BLaER1 (cell line): ENCODE measurements around the gene CAV2.

Experiments used
- H3K27ac ChIP-seq: shearing (Covaris generic); formaldehyde crosslinking; 2 replicates; pipeline ENCODE4 v1.8.1; 2022
- H3K27me3 ChIP-seq: shearing (Covaris generic); formaldehyde crosslinking; 2 replicates; pipeline ENCODE4 v1.8.1; 2022
- H3K36me3 ChIP-seq: shearing (Covaris generic); formaldehyde crosslinking; 2 replicates; pipeline ENCODE4 v1.8.1; 2022
- H3K4me1 ChIP-seq: shearing (Covaris generic); formaldehyde crosslinking; 2 replicates; pipeline ENCODE4 v1.8.1; 2022
- H3K4me2 ChIP-seq: shearing (Covaris generic); formaldehyde crosslinking; 2 replicates; pipeline ENCODE4 v1.8.1; 2022
- H3K4me3 ChIP-seq: shearing (Covaris generic); formaldehyde crosslinking; 2 replicates; pipeline ENCODE4 v1.8.1; 2022
- H3K9ac ChIP-seq: shearing (Covaris generic); formaldehyde crosslinking; 2 replicates; pipeline ENCODE4 v1.8.1; 2022
- H3K9me3 ChIP-seq: shearing (Covaris generic); formaldehyde crosslinking; 2 replicates; pipeline ENCODE4 v1.8.1; 2022
- H4K20me1 ChIP-seq: shearing (Covaris generic); formaldehyde crosslinking; 2 replicates; pipeline ENCODE4 v1.8.1; 2022
- Cebpa-rat ChIP-seq: shearing (Covaris generic); IDR thresholded peaks from 2 replicates; pipeline ENCODE4 v1.8.1; 2022

Gene CAV2

DNA sequence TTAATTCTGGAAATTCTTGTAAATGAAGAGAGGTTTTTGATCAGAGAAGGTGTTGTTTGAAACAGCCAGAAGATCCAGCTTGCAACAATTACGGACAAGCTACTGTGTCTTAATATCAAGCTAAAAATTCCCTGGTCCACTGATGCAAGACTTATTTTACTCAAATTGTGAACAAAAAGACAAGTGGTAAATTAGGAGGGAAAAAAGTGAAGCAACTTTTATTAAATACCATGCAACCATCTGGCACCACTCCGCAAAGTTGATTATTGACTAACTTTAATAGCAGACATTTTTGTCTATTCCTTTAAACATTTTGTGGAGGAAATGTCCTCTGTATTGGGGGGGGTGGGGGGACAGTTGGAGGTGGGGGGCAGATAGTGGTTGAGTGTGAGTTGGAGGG lies 5.1 kb upstream of the CAV2 start:
- no peaks in the 10 kb centered on the region for H4K20me1 ChIP-seq
- H3K27ac ChIP-seq, result no peak overlapping the region
- TF ChIP-seq Cebpa-rat, result no peak
- H3K4me1 ChIP-seq, result no peaks in the 10 kb centered on the region
- H3K9me3 ChIP-seq, result peaks cover 6% of the 10 kb centered on the region
- no peaks in the 10 kb centered on the region for H3K36me3 ChIP-seq
- no peak overlapping the region for H3K9ac ChIP-seq
- no peak overlapping the region for H3K4me3 ChIP-seq
- no peaks in the 10 kb centered on the region for H3K27me3 ChIP-seq
- H3K4me2 ChIP-seq, result no peak overlapping the region

DNA sequence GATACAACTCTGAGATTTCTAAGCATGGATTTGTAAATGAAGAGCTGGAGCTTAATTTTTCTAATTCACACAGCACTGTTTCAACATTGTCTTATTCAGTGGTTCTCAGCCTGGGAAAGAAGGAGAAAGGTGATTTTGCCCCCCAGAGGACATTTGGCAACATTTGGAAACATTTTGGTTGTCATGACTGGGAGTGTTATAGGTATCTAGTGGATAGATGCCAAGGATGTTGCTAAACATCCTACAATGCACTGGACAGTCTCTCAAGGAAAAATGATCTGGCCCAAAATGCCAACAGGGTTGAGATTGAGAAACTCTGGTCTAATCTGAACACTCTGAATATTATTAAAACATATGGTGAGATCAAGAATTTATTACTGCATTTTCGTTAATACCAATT lies 3.8 kb upstream of the CAV2 start:
- TF ChIP-seq Cebpa-rat, result no peak
- Histone ChIP-seq H3K4me2 (no peak overlapping the region), H3K27ac (no peak overlapping the region), H3K36me3 (no peaks in the 10 kb centered on the region), H3K4me1 (no peaks in the 10 kb centered on the region), H3K9ac (no peak overlapping the region), H3K4me3 (no peak overlapping the region), H3K27me3 (no peaks in the 10 kb centered on the region), H4K20me1 (no peaks in the 10 kb centered on the region), H3K9me3 (peaks cover 15% of the 10 kb centered on the region)

- Histone ChIP-seq H3K9ac (no peak overlapping the region), H3K4me3 (no peak overlapping the region), H3K27me3 (no peaks in the 10 kb centered on the region), H3K27ac (no peak overlapping the region), H4K20me1 (no peaks in the 10 kb centered on the region), H3K9me3 (peaks cover 15% of the 10 kb centered on the region), H3K4me1 (no peaks in the 10 kb centered on the region), H3K4me2 (no peak overlapping the region), H3K36me3 (no peaks in the 10 kb centered on the region)
- no peak for TF ChIP-seq Cebpa-rat
Observed at GRCh38 chr7:116496653-116497052, 2.9 kb upstream of the CAV2 start.

DNA sequence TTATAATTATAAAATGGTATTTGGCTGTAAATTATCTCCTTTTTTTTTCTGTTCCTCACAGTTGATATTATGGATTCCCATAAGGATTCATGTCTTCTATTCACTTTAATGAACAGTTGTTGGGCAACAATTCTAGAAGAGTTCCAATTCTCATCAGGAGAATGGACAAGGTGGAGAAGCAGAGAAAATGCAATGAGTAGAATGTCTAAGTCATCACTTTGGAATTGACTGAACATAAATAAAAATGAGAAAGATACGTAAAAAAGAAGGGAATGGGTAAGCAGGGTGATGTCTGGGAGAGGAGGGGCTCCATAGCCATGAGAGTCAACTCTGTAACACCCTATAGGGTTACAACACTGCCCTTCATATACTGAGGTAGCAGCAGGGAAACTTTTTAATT lies 1.8 kb upstream of the CAV2 start:
- Histone ChIP-seq H3K27ac (no peak overlapping the region), H4K20me1 (no peaks in the 10 kb centered on the region), H3K27me3 (no peaks in the 10 kb centered on the region), H3K9ac (no peak overlapping the region), H3K4me2 (no peak overlapping the region), H3K4me3 (no peak overlapping the region), H3K36me3 (no peaks in the 10 kb centered on the region), H3K4me1 (no peaks in the 10 kb centered on the region), H3K9me3 (peaks cover 15% of the 10 kb centered on the region)
- TF ChIP-seq Cebpa-rat, result no peak

GRCh38 chr7:116500078-116500853 lies 728 bp downstream of the CAV2 start:
- no peak overlapping the region for H3K4me2 ChIP-seq
- no peak for TF ChIP-seq Cebpa-rat
- no peak overlapping the region for H3K9ac ChIP-seq
- no peak overlapping the region for H3K27ac ChIP-seq
- no peaks in the 10 kb centered on the region for H3K36me3 ChIP-seq
- H3K4me3 ChIP-seq, result no peak overlapping the region
- no peaks in the 10 kb centered on the region for H3K27me3 ChIP-seq
- no peaks in the 10 kb centered on the region for H4K20me1 ChIP-seq
- no peaks in the 10 kb centered on the region for H3K4me1 ChIP-seq
- H3K9me3 ChIP-seq, result peaks cover 15% of the 10 kb centered on the region

GRCh38 chr7:116501425-116502167 lies 2.1 kb downstream of the CAV2 start:
- H4K20me1 ChIP-seq, result no peaks in the 10 kb centered on the region
- H3K4me1 ChIP-seq, result no peaks in the 10 kb centered on the region
- TF ChIP-seq Cebpa-rat, result no peak
- peaks cover 15% of the 10 kb centered on the region for H3K9me3 ChIP-seq
- H3K9ac ChIP-seq, result no peak overlapping the region
- no peak overlapping the region for H3K4me3 ChIP-seq
- H3K27ac ChIP-seq, result no peak overlapping the region
- H3K4me2 ChIP-seq, result no peak overlapping the region
- H3K27me3 ChIP-seq, result no peaks in the 10 kb centered on the region
- no peaks in the 10 kb centered on the region for H3K36me3 ChIP-seq

DNA sequence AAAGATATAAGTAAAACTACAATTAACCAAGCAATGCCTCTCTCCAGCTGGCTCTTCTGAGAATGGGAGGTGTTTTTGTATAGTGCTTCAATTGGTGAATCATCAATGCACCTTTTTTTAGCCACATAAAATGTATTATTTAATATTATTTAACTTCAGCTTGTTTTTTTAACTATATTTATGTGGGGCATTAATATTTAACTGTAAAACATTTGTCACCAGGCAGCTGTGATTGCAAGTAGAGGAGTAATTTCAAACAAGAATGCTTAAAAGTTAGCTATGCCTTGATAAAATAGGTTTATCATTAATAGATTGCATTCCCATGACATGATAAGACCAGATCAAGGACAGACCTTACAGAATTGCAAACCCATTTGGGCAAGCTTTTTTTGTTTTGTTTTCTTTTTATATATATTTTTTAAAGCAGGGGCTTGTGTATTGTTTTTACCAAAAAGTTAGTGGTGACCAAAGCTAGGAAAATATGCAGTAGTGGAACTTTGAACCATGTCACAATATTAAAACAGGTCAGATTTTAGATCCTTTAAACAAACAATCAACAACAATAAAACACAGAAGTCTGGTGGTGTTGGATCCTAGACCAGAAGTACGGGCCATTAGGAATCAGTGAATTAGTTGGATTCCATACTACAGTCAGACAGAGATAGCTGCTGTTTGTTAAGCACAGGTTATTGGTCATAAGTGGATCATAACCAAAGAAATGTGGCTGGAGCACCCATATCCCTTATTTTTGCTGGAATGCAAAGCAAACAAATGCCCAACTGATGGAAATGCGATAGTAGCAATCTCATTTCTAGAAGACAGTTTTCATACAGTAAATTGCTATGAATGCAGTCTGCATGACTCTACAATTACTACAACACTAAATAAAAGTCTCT lies 2.9 kb downstream of the CAV2 start:
- no peaks in the 10 kb centered on the region for H3K4me1 ChIP-seq
- H4K20me1 ChIP-seq, result no peaks in the 10 kb centered on the region
- TF ChIP-seq Cebpa-rat, result no peak
- no peak overlapping the region for H3K27ac ChIP-seq
- no peak overlapping the region for H3K4me3 ChIP-seq
- H3K9ac ChIP-seq, result no peak overlapping the region
- H3K4me2 ChIP-seq, result no peak overlapping the region
- H3K36me3 ChIP-seq, result no peaks in the 10 kb centered on the region
- H3K9me3 ChIP-seq, result peaks cover 15% of the 10 kb centered on the region
- no peaks in the 10 kb centered on the region for H3K27me3 ChIP-seq

DNA sequence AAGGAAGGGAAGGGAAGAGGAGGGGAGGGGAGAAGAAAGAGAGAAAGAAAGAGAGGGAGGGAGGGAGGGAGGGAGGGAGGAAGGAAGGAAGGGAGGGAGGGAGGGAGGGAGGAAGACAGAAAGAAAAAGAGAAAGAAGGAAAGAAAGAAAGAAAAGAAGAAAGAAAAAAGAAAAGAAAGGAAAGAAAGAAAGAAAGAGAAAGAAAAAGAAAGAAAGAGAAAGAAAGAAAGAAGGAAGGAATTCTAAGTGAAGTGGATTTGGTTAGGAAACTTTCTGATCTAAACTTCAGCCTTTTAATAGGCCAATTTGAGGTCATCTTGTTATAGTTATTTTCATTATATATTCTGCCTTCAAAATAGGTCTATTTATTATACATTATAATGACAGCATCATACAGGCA lies 4.3 kb downstream of the CAV2 start:
- Histone ChIP-seq H3K27me3 (no peaks in the 10 kb centered on the region), H3K9ac (no peak overlapping the region), H3K4me3 (no peak overlapping the region), H3K27ac (no peak overlapping the region), H3K36me3 (no peaks in the 10 kb centered on the region), H4K20me1 (no peaks in the 10 kb centered on the region), H3K4me1 (no peaks in the 10 kb centered on the region), H3K4me2 (no peak overlapping the region), H3K9me3 (peaks cover 15% of the 10 kb centered on the region)
- no peak for TF ChIP-seq Cebpa-rat

- Histone ChIP-seq H4K20me1 (no peaks in the 10 kb centered on the region), H3K9me3 (peaks cover 2% of the 10 kb centered on the region; the same call in 1 of the 2 replicates), H3K4me2 (no peak overlapping the region), H3K4me3 (no peak overlapping the region), H3K27ac (no peak overlapping the region), H3K36me3 (no peaks in the 10 kb centered on the region), H3K9ac (no peak overlapping the region), H3K27me3 (no peaks in the 10 kb centered on the region), H3K4me1 (no peaks in the 10 kb centered on the region)
- TF ChIP-seq Cebpa-rat, result no peak
Observed at GRCh38 chr7:116505278-116505677, 5.7 kb downstream of the CAV2 start.
